ENCODE results near the gene REPS2. TPM values are rescaled to one million over a fixed set of nuclear protein-coding genes. Genes with fewer than 3 reads are reported as not detected.
A peak's percentile ranks its signal among the peaks of the same experiment; 100 is the strongest.

Gene REPS2
- total RNA-seq, 4 donors from 2014 or later = 2.9 to 10.8 (median 6.7) TPM

GRCh38 chrX:17164079-17164478 is 217.6 kb downstream of the REPS2 start:
- intact Hi-C loops (cut with DNase I; ENCODE audit: low total_unique reads) = no loop called here
- WGBS, 2 donors = 76 to 84% methylated on average over 1 of the region's 1 CpG
- no peak overlapping the region for H3K4me3 ChIP-seq (ENCODE audit: low read depth, poor library complexity, severe bottlenecking)
- no peak for TF ChIP-seq POLR2A (IDR thresholded peaks at IDR 0.05)
- TF ChIP-seq, protein P1, sequence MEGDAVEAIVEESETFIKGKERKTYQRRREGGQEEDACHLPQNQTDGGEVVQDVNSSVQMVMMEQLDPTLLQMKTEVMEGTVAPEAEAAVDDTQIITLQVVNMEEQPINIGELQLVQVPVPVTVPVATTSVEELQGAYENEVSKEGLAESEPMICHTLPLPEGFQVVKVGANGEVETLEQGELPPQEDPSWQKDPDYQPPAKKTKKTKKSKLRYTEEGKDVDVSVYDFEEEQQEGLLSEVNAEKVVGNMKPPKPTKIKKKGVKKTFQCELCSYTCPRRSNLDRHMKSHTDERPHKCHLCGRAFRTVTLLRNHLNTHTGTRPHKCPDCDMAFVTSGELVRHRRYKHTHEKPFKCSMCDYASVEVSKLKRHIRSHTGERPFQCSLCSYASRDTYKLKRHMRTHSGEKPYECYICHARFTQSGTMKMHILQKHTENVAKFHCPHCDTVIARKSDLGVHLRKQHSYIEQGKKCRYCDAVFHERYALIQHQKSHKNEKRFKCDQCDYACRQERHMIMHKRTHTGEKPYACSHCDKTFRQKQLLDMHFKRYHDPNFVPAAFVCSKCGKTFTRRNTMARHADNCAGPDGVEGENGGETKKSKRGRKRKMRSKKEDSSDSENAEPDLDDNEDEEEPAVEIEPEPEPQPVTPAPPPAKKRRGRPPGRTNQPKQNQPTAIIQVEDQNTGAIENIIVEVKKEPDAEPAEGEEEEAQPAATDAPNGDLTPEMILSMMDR (IDR thresholded peaks at IDR 0.05) = no peak
- no peak for DNase-seq (ENCODE audit: low spot score in 2 of 2)

DNA sequence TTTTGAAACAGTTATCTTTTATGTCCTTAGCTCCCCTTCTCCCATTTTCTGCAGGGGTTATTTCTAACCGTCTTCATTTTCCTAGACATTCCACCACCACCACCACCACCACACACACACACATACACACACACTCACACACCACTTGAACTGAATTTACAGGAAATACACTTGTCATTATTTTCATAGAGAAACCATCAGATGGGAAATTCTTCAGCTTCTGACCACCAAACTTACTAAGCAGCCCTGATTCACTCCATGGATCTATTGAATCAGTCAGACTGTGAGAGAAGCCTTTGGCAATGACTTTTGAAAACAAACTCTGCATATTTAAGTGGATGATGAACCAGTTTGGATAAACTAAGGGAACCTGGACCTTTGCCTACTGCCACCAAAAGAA is 218.5 kb downstream of the REPS2 start:
- WGBS, 2 donors = 83 to 97% methylated on average over 1 of the region's 1 CpG
- TF ChIP-seq POLR2A (IDR thresholded peaks at IDR 0.05) = no peak
- TF ChIP-seq, protein P1 (IDR thresholded peaks at IDR 0.05) = no peak
- no peak overlapping the region for H3K4me3 ChIP-seq (ENCODE audit: low read depth, poor library complexity, severe bottlenecking)
- DNase-seq (ENCODE audit: low spot score in 2 of 2) = no peak
- intact Hi-C loops (cut with DNase I; ENCODE audit: low total_unique reads) = no loop called here

DNA sequence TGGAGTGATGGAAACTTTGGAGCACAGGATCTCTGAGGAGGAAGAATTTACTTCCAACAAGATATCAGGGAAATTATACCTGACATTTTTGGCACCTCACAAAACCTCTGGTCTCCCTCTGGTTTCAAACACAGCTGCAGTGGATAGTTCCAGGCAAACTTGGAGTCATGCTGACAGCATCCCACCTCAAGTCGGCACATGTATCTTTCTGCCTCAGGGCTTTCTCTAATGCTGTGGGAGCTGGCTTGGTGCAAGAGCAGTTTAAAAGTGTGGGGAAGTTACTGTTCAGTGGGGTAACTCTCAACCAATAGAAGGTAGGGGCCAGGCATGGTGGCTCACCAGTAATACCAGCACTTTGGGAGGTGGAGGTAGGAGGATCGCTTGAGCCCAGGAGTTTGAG is 221.5 kb downstream of the REPS2 start:
- intact Hi-C loops (cut with DNase I; ENCODE audit: low total_unique reads) = no loop called here
- no peak for DNase-seq (ENCODE audit: low spot score in 2 of 2)
- 91 to 100% methylated on average over 1 to 2 of the region's 2 CpGs for WGBS, 2 donors
- H3K4me3 ChIP-seq (ENCODE audit: low read depth, poor library complexity, severe bottlenecking) = no peak overlapping the region
- TF ChIP-seq, protein P1 (IDR thresholded peaks at IDR 0.05) = no peak
- TF ChIP-seq POLR2A (IDR thresholded peaks at IDR 0.05) = no peak

DNA sequence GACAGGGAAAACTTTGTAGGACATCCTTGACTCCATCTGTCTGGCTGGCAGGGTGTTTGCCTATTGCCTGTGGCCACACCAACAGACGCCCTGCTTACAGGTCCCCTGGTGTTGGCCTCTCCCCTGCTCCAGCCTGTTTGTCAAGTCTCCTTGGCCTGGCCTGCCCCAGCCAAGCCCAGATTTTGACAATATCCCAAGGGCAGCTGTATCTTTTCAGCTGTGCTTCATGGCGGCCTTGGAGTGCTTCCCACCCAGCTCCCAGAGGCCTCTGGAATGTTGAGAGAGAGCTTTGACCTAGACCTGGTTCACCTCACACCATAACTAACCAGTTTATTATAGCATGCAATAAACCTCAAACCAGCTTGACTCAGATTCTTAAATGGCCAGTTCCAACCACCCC is 224.5 kb downstream of the REPS2 start:
- 56 to 81% methylated on average over 1 to 2 of the region's 2 CpGs for WGBS, 2 donors
- DNase-seq (ENCODE audit: low spot score in 2 of 2) = no peak
- H3K4me3 ChIP-seq (ENCODE audit: low read depth, poor library complexity, severe bottlenecking) = no peak overlapping the region
- no peak for TF ChIP-seq POLR2A (IDR thresholded peaks at IDR 0.05)
- TF ChIP-seq, protein P1 (IDR thresholded peaks at IDR 0.05) = no peak
- intact Hi-C loops (cut with DNase I; ENCODE audit: low total_unique reads) = no loop called here

GRCh38 chrX:17174671-17175070 is 228.2 kb downstream of the REPS2 start:
- peak in 1 of 2 donors; percentile 17 for DNase-seq (ENCODE audit: low spot score in 2 of 2)
- intact Hi-C loops (cut with DNase I; ENCODE audit: low total_unique reads) = no loop called here
- 66 to 68% methylated on average over 3 to 8 of the region's 8 CpGs for WGBS, 2 donors
- no peak overlapping the region for H3K4me3 ChIP-seq (ENCODE audit: low read depth, poor library complexity, severe bottlenecking)
- TF ChIP-seq, protein P1 (IDR thresholded peaks at IDR 0.05) = no peak
- TF ChIP-seq POLR2A (IDR thresholded peaks at IDR 0.05) = no peak

DNA sequence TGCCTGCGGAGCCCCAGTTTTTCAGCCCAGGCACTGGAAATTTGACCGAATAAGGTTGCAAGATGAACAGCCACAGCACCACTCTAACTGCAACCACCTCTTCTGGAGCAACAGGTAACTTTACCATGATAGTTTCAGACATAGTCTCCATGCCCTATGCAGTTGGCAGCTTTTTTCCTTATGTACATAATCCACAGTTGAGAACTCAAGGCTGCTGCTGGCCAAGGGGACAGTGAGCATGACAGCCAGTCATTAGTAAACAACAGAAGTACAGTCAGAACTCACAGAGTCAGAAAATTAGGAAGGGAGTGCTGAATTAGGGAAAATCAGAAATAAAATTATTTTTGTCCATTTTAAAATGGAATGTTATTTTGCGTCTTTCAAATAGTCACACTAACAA is 235.9 kb downstream of the REPS2 start:
- 90 to 94% methylated on average over 3 of the region's 3 CpGs for WGBS, 2 donors
- intact Hi-C loops (cut with DNase I; ENCODE audit: low total_unique reads) = no loop called here
- DNase-seq (ENCODE audit: low spot score in 2 of 2) = no peak
- H3K4me3 ChIP-seq (ENCODE audit: low read depth, poor library complexity, severe bottlenecking) = no peak overlapping the region
- TF ChIP-seq POLR2A (IDR thresholded peaks at IDR 0.05) = no peak
- TF ChIP-seq, protein P1 (IDR thresholded peaks at IDR 0.05) = no peak
